ENCODE data around the gene GLI3.

The GLI3 gene

DNA sequence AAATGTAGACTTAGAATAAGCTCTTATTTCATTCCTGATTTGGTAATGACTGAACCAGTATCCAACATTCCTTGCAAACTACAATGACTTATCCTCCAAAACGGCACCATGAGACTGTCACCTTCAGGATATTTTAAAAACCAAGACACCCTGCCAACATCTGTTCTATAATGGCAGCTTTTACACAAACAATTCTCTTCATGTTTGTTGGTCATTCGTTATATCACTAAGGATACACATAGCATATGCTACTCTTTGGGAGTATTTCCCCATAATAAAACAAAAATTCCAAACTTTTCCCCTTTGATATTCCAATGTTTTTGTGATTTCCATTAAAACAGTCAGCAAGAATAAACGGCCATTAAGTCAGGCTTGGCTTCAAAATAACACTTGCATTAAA, 215.4 kb downstream of the GLI3 start:
- H3K4me1 Mint-ChIP-seq (ENCODE audit: low read depth): no peaks in the 10 kb centered on the region
- H3K9me3 Mint-ChIP-seq: no peaks in the 10 kb centered on the region
- H3K27ac Mint-ChIP-seq: no peak overlapping the region
- H3K36me3 Mint-ChIP-seq (ENCODE audit: low read depth): no peaks in the 10 kb centered on the region
- peaks cover 4% of the 10 kb centered on the region for H3K27me3 Mint-ChIP-seq (ENCODE audit: low read depth)
- H3K4me3 Mint-ChIP-seq: no peak overlapping the region

GRCh38 chr7:42020061-42020460, 216.9 kb downstream of the GLI3 start:
- Mint-ChIP-seq H3K27ac (no peak overlapping the region), H3K4me1 (ENCODE audit: low read depth) (no peaks in the 10 kb centered on the region)

GRCh38 chr7:42017349-42017986, 219.5 kb downstream of the GLI3 start:
- Mint-ChIP-seq H3K9me3 (peaks cover 8% of the 10 kb centered on the region), H3K36me3 (ENCODE audit: low read depth) (no peaks in the 10 kb centered on the region), H3K4me1 (ENCODE audit: low read depth) (no peaks in the 10 kb centered on the region), H3K27ac (no peak overlapping the region), H3K27me3 (ENCODE audit: low read depth) (peaks cover 4% of the 10 kb centered on the region), H3K4me3 (no peak overlapping the region)

More at GRCh38 chr7:42020061-42020460, 216.9 kb downstream of the GLI3 start:
- H3K9me3 Mint-ChIP-seq: no peaks in the 10 kb centered on the region
- H3K36me3 Mint-ChIP-seq (ENCODE audit: low read depth): no peaks in the 10 kb centered on the region
- no peak overlapping the region for H3K4me3 Mint-ChIP-seq
- peaks cover 4% of the 10 kb centered on the region for H3K27me3 Mint-ChIP-seq (ENCODE audit: low read depth)

DNA sequence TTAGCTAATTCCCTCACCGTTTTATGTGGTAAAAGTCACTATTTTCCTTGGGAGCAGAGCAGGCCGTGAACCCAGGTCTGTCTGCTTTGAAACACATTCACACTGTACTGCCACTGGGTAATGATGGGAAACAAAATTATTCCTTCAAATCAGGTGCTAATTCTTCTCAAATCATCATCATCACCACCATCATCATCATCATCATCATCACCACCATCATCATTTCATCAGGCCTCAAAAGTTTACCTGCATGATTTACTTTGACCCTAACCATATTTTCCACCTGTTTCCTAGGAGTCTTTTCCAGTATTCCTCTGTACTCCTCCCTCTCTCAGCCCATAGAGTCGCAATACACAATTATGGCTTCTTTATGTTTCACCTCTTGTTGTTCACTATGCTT, 220.5 kb downstream of the GLI3 start:
- H3K36me3 Mint-ChIP-seq (ENCODE audit: low read depth): no peaks in the 10 kb centered on the region
- H3K4me3 Mint-ChIP-seq: no peak overlapping the region
- H3K4me1 Mint-ChIP-seq (ENCODE audit: low read depth): no peaks in the 10 kb centered on the region
- peaks cover 4% of the 10 kb centered on the region for H3K27me3 Mint-ChIP-seq (ENCODE audit: low read depth)
- peaks cover 8% of the 10 kb centered on the region for H3K9me3 Mint-ChIP-seq
- H3K27ac Mint-ChIP-seq: no peak overlapping the region

- no peak overlapping the region for H3K27ac Mint-ChIP-seq
- no peak overlapping the region for H3K4me3 Mint-ChIP-seq
- H3K9me3 Mint-ChIP-seq: peaks cover 8% of the 10 kb centered on the region
- H3K4me1 Mint-ChIP-seq (ENCODE audit: low read depth): no peaks in the 10 kb centered on the region
- H3K36me3 Mint-ChIP-seq (ENCODE audit: low read depth): no peaks in the 10 kb centered on the region
- peaks cover 4% of the 10 kb centered on the region for H3K27me3 Mint-ChIP-seq (ENCODE audit: low read depth)
These were observed 222.1 kb downstream of the GLI3 start for GRCh38 chr7:42014625-42015618.

DNA sequence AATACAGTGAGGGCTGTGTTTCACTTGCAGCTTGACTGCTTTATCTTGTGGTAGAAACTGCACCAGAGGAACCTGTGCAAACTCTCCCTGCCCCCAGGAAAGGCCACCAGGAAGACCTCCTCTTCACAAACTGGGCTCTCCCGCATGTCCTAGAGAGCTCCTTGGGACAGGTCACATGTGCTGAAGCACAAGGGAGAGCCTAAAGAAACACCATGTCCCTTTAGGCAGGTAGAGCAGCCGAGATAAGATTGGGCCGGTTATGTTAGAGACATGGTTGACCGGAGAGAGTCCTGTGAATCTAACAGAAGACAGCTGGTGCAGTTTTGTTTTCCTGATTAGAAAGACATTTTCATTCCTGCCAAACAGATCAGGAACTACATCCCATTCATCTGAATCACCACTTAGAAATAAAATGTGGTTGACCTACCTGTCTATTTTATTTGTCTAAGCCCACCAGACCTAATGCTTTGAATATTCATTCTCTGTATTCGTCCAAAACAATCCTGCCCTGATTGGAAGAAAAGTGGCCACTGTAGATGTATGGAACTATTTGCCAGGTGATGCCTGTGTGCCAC, 224.1 kb downstream of the GLI3 start:
- no peak overlapping the region for H3K27ac Mint-ChIP-seq
- H3K27me3 Mint-ChIP-seq (ENCODE audit: low read depth): no peaks in the 10 kb centered on the region
- H3K4me1 Mint-ChIP-seq (ENCODE audit: low read depth): no peaks in the 10 kb centered on the region
- no peak overlapping the region for H3K4me3 Mint-ChIP-seq
- H3K36me3 Mint-ChIP-seq (ENCODE audit: low read depth): no peaks in the 10 kb centered on the region
- peaks cover 8% of the 10 kb centered on the region for H3K9me3 Mint-ChIP-seq

GRCh38 chr7:42012313-42012712, 224.7 kb downstream of the GLI3 start:
- peaks cover 8% of the 10 kb centered on the region for H3K9me3 Mint-ChIP-seq
- H3K36me3 Mint-ChIP-seq (ENCODE audit: low read depth): no peaks in the 10 kb centered on the region
- H3K4me3 Mint-ChIP-seq: no peak overlapping the region
- no peaks in the 10 kb centered on the region for H3K4me1 Mint-ChIP-seq (ENCODE audit: low read depth)
- no peaks in the 10 kb centered on the region for H3K27me3 Mint-ChIP-seq (ENCODE audit: low read depth)
- H3K27ac Mint-ChIP-seq: no peak overlapping the region

DNA sequence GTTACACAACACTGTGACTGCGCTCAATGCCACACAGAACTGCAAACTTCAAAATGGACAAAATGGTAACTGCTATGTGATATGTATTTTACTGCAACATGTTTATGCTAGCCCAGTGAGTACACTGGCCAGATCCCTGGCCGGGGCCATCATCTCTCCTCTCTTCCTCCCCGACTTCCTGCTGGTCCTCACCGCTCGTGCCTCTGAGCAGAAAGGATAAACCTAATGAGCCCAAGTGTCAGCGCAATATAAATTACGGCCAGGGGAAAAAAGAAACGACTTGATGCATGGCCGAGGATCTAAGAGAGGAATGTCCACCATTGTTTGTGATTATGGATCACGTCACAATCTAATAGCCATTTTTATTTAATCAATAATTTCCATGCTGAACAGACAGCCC, 225.2 kb downstream of the GLI3 start:
- no peak overlapping the region for H3K4me3 Mint-ChIP-seq
- no peaks in the 10 kb centered on the region for H3K4me1 Mint-ChIP-seq (ENCODE audit: low read depth)
- no peaks in the 10 kb centered on the region for H3K27me3 Mint-ChIP-seq (ENCODE audit: low read depth)
- H3K27ac Mint-ChIP-seq: no peak overlapping the region
- no peaks in the 10 kb centered on the region for H3K36me3 Mint-ChIP-seq (ENCODE audit: low read depth)
- peaks cover 8% of the 10 kb centered on the region for H3K9me3 Mint-ChIP-seq

DNA sequence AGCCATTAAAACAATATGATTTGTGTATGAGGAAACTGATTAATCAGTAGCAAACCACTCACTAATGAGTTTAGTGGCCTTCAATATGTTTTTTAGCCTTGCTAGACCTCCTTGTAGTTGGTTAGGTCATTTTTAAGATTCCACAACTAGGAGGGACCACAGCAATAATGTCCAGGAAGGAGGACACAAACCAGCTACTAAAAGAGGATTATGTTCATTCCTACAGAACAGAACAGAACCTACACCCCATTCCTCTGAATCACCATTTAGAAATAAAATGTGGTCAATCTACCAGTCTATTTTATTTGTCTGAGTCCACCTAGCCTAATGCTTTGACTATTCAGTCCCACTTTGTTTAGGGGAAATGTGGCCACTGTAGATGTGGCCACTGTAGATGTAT, 226.3 kb downstream of the GLI3 start:
- Mint-ChIP-seq H3K4me1 (ENCODE audit: low read depth) (no peaks in the 10 kb centered on the region), H3K9me3 (peaks cover 8% of the 10 kb centered on the region), H3K27ac (no peak overlapping the region), H3K27me3 (ENCODE audit: low read depth) (no peaks in the 10 kb centered on the region), H3K4me3 (no peak overlapping the region), H3K36me3 (ENCODE audit: low read depth) (no peaks in the 10 kb centered on the region)

- H3K36me3 Mint-ChIP-seq (ENCODE audit: low read depth): no peaks in the 10 kb centered on the region
- H3K9me3 Mint-ChIP-seq: no peaks in the 10 kb centered on the region
- no peaks in the 10 kb centered on the region for H3K4me1 Mint-ChIP-seq (ENCODE audit: low read depth)
- H3K27ac Mint-ChIP-seq: no peak overlapping the region
- H3K27me3 Mint-ChIP-seq (ENCODE audit: low read depth): no peaks in the 10 kb centered on the region
- no peak overlapping the region for H3K4me3 Mint-ChIP-seq
These were observed 230.1 kb downstream of the GLI3 start for GRCh38 chr7:42006801-42007513.

- Mint-ChIP-seq H3K9me3 (no peaks in the 10 kb centered on the region), H3K4me1 (ENCODE audit: low read depth) (no peaks in the 10 kb centered on the region), H3K27me3 (ENCODE audit: low read depth) (no peaks in the 10 kb centered on the region), H3K4me3 (no peak overlapping the region), H3K36me3 (ENCODE audit: low read depth) (no peaks in the 10 kb centered on the region), H3K27ac (no peak overlapping the region)
These were observed 234.4 kb downstream of the GLI3 start for GRCh38 chr7:42002654-42003053.

GRCh38 chr7:41999736-42000283, 237.2 kb downstream of the GLI3 start:
- H3K9me3 Mint-ChIP-seq: no peaks in the 10 kb centered on the region

DNA sequence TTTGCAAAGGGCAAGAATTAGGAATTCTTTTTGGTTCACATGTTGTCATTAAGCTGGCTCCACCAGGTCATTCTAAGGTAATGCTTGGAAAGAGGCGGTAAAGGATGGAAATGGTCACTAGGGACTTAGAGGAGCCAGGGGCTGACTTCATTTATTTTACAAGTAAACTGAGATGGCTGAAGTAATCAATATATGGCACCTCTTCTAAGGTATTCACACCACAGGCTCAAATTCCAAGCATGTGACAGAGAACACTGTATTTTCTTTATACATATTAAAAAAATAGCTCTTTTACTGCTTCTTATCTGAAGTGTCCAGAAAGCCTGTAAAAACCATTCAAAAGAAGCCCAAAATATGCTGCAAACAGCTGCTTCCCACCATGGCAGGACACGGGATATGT, 239.0 kb downstream of the GLI3 start:
- peaks cover 2% of the 10 kb centered on the region for H3K4me1 Mint-ChIP-seq (ENCODE audit: low read depth)
- no peaks in the 10 kb centered on the region for H3K27me3 Mint-ChIP-seq (ENCODE audit: low read depth)

More at GRCh38 chr7:41999736-42000283, 237.2 kb downstream of the GLI3 start:
- Mint-ChIP-seq H3K36me3 (ENCODE audit: low read depth) (no peaks in the 10 kb centered on the region), H3K27ac (no peak overlapping the region), H3K27me3 (ENCODE audit: low read depth) (no peaks in the 10 kb centered on the region), H3K4me3 (no peak overlapping the region), H3K4me1 (ENCODE audit: low read depth) (peaks cover 2% of the 10 kb centered on the region)

GRCh38 chr7:41997151-41997550, 239.9 kb downstream of the GLI3 start:
- Mint-ChIP-seq H3K4me3 (no peak overlapping the region), H3K36me3 (ENCODE audit: low read depth) (no peaks in the 10 kb centered on the region), H3K4me1 (ENCODE audit: low read depth) (peaks cover 2% of the 10 kb centered on the region), H3K27ac (no peak overlapping the region), H3K9me3 (no peaks in the 10 kb centered on the region), H3K27me3 (ENCODE audit: low read depth) (no peaks in the 10 kb centered on the region)

More for the DNA sequence above, 239.0 kb downstream of the GLI3 start:
- H3K36me3 Mint-ChIP-seq (ENCODE audit: low read depth): no peaks in the 10 kb centered on the region
- no peaks in the 10 kb centered on the region for H3K9me3 Mint-ChIP-seq
- H3K27ac Mint-ChIP-seq: no peak overlapping the region
- no peak overlapping the region for H3K4me3 Mint-ChIP-seq

All from T-helper 1 cell treated with Interleukin-12 subunit alpha and Interleukin-12 subunit beta and Interleukin-4 antibody, amounts not matched to agents 30 μg/mL and 1 μg/mL, for 36 hours (primary cell).